Activated naive CD4-positive, alpha-beta T cell treated with anti-CD3 and anti-CD28 coated beads for 36 hours (primary cell): ENCODE measurements around the gene GJB5. TPM values are rescaled to one million over a fixed set of nuclear protein-coding genes. Genes with fewer than 3 reads are reported as not detected.

ENCODE experiments used
- CTCF ChIA-PET: fragments of 350-600 bp; sonication (Branson Sonifier 250); formaldehyde crosslinking; loops from one replicate; lab custom pipeline; 2021; ENCODE audit warnings: antibody characterized with exemption; lab: Charles Lee
- DNase-seq: peaks from one replicate; pipeline ENCODE4 v3.0.0-alpha.2; 2020
- H3K27ac Mint-ChIP-seq: one replicate; pipeline ENCODE4 v1.8.0; 2021; ENCODE audit warnings: mild to moderate bottlenecking, mixed read lengths
- H3K27me3 Mint-ChIP-seq: one replicate; pipeline ENCODE4 v1.8.0; 2021; ENCODE audit warnings: low read depth, mixed read lengths
- H3K36me3 Mint-ChIP-seq: one replicate; pipeline ENCODE4 v1.8.0; 2021; ENCODE audit warnings: low read depth, mixed read lengths
- H3K4me1 Mint-ChIP-seq: one replicate; pipeline ENCODE4 v1.8.0; 2021; ENCODE audit warnings: low read depth, mixed read lengths
- H3K4me3 Mint-ChIP-seq: one replicate; pipeline ENCODE4 v1.8.0; 2021; ENCODE audit warnings: mild to moderate bottlenecking, moderate library complexity, mixed read lengths
- H3K9me3 Mint-ChIP-seq: one replicate; pipeline ENCODE4 v1.8.0; 2021; ENCODE audit warnings: mixed read lengths
- intact Hi-C: fragments of 100-400 bp; cut with micrococcal nuclease; formaldehyde crosslinking; loops from one replicate; pipeline ENCODE4 v1.15.1; 2023
- total RNA-seq, 2 experiments: library from RNA; stranded (reverse); gene quantifications; one replicate each; pipeline ENCODE4 v1.2.3, GENCODE V29; 2021

Gene GJB5
- total RNA-seq, 2 experiments from 2014 or later: not detected

DNA sequence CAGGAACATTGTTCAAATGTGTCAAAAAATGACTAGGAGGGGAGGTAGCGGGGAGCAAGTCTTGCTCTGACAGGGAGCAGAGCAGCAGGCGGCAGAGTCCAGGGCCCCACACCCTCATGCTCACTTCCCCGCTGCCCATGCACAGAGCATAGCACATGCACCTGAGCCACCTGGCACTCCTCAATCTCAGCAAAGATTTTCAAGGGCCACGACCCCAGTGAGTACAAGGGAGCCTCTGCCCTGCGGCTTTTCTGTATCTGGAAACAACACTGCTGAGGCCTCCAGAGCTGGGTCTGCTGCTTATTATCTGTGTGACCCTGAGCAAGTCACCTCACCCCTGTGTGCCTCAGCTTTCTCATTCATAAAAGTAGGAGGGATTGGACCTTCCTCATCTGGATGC, 25.1 kb downstream of the GJB5 start:
- no peaks in the 10 kb centered on the region for H3K36me3 Mint-ChIP-seq
- no peak overlapping the region for H3K4me3 Mint-ChIP-seq
- H3K4me1 Mint-ChIP-seq: no peaks in the 10 kb centered on the region
- no peaks in the 10 kb centered on the region for H3K9me3 Mint-ChIP-seq
- intact Hi-C loops: no loop called here
- H3K27ac Mint-ChIP-seq: no peak overlapping the region
- peaks cover 33% of the 10 kb centered on the region for H3K27me3 Mint-ChIP-seq
- no peak for DNase-seq
- CTCF ChIA-PET: no interaction called here

GRCh38 chr1:34780528-34780927, 25.7 kb downstream of the GJB5 start:
- no peaks in the 10 kb centered on the region for H3K9me3 Mint-ChIP-seq
- no peaks in the 10 kb centered on the region for H3K36me3 Mint-ChIP-seq
- no peak overlapping the region for H3K27ac Mint-ChIP-seq
- intact Hi-C loops: no loop called here
- H3K4me3 Mint-ChIP-seq: no peak overlapping the region
- CTCF ChIA-PET: no interaction called here
- peaks cover 33% of the 10 kb centered on the region for H3K27me3 Mint-ChIP-seq
- no peak for DNase-seq
- no peaks in the 10 kb centered on the region for H3K4me1 Mint-ChIP-seq

DNA sequence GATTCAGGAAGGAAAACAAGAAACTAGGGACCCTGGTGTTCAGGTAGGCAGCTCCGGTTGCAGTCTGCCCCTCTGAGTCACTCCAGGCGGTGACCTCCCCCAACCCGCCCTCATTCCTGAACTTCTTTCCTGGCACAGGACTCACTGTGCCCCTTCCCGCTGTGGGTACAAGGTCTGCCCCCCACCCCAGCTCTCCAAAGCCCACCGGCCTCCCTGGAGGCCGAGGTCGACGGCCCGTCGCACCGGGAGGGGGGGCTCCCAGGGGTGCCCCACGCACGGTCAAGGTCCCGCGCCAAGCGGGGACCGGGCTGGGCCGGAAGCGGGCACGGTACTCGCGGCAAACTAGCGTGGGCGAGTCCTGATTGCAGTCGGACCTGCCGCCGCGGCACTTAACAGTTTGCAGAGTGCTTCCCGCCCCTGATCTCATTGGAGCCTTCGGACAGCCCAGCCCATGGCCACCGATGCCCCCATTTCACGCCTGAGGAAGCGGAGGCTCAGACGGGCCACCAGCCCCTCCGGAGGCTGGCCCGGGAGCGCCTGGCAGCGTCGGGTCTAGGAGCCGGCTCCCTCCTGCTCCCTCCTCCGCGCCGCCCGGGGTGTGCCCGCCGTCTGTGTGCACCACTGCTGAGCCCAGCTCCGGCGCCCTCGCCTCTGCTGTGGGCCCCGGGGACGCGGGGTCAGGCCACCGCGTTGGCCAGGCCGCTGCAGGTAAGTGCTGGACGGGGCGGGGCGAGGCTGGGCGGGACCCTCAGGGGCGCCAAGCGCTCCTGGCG, 26.4 kb downstream of the GJB5 start, which contains the start of gene GJB3:
Gene GJB3 (plus strand): TSS at position 144 of the 773 bp plus-strand sequence. CDS start 3,549 bp downstream, outside the sequence.
- CTCF ChIA-PET: no interaction called here
- Mint-ChIP-seq H3K27ac (no peak within 1 kb of the TSS), H3K4me3 (no peak within 1 kb of the TSS), H3K4me1 (no peaks in the 10 kb centered on the region), H3K9me3 (no peaks in the 10 kb centered on the region), H3K36me3 (no peaks in the 10 kb centered on the region), H3K27me3 (peaks cover 35% of the 10 kb centered on the region)
- intact Hi-C loops: no loop called here
- no peak for DNase-seq

GRCh38 chr1:34781844-34782391, 27.1 kb downstream of the GJB5 start:
- no peak overlapping the region for H3K4me3 Mint-ChIP-seq
- no peaks in the 10 kb centered on the region for H3K36me3 Mint-ChIP-seq
- CTCF ChIA-PET: no interaction called here
- no peak overlapping the region for H3K27ac Mint-ChIP-seq
- peaks cover 39% of the 10 kb centered on the region for H3K27me3 Mint-ChIP-seq
- no peak for DNase-seq
- no peaks in the 10 kb centered on the region for H3K9me3 Mint-ChIP-seq
- no peaks in the 10 kb centered on the region for H3K4me1 Mint-ChIP-seq
- intact Hi-C loops: no loop called here

GRCh38 chr1:34784751-34785221, 29.9 kb downstream of the GJB5 start:
- Mint-ChIP-seq H3K9me3 (no peaks in the 10 kb centered on the region), H3K36me3 (no peaks in the 10 kb centered on the region), H3K27ac (no peak overlapping the region), H3K4me3 (no peak overlapping the region), H3K4me1 (peaks cover under 1% of the 10 kb centered on the region), H3K27me3 (peaks cover 29% of the 10 kb centered on the region)
- no peak for DNase-seq
- CTCF ChIA-PET: interaction anchor here (0.7 to 2.4 kb wide), 3 partner anchors 75 to 255 kb away, joined by 4 to 9 read pairs (median 4); partner anchors contain the start of gene SMIM12
- intact Hi-C loops: no loop called here

DNA sequence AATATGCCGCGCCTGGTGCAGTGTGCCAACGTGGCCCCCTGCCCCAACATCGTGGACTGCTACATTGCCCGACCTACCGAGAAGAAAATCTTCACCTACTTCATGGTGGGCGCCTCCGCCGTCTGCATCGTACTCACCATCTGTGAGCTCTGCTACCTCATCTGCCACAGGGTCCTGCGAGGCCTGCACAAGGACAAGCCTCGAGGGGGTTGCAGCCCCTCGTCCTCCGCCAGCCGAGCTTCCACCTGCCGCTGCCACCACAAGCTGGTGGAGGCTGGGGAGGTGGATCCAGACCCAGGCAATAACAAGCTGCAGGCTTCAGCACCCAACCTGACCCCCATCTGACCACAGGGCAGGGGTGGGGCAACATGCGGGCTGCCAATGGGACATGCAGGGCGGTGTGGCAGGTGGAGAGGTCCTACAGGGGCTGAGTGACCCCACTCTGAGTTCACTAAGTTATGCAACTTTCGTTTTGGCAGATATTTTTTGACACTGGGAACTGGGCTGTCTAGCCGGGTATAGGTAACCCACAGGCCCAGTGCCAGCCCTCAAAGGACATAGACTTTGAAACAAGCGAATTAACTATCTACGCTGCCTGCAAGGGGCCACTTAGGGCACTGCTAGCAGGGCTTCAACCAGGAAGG, 30.5 kb downstream of the GJB5 start:
- H3K36me3 Mint-ChIP-seq: no peaks in the 10 kb centered on the region
- no peak overlapping the region for H3K27ac Mint-ChIP-seq
- H3K4me3 Mint-ChIP-seq: no peak overlapping the region
- H3K9me3 Mint-ChIP-seq: no peaks in the 10 kb centered on the region
- CTCF ChIA-PET: interaction anchor here (0.7 to 2.4 kb wide), 3 partner anchors 74 to 255 kb away, joined by 4 to 9 read pairs (median 4); partner anchors contain the start of gene SMIM12
- peaks cover 24% of the 10 kb centered on the region for H3K27me3 Mint-ChIP-seq
- intact Hi-C loops: no loop called here
- no peak for DNase-seq
- H3K4me1 Mint-ChIP-seq: peaks cover 4% of the 10 kb centered on the region

GRCh38 chr1:34785875-34786470, 31.1 kb downstream of the GJB5 start:
- intact Hi-C loops: loop anchor here (1.0 kb wide), 4 partner anchors 66 to 512 kb away; partner anchors contain the start of gene SFPQ
- Mint-ChIP-seq H3K36me3 (no peaks in the 10 kb centered on the region), H3K4me3 (no peak overlapping the region), H3K9me3 (no peaks in the 10 kb centered on the region), H3K4me1 (peaks cover 4% of the 10 kb centered on the region), H3K27me3 (peaks cover 20% of the 10 kb centered on the region), H3K27ac (no peak overlapping the region)
- no peak for DNase-seq
- CTCF ChIA-PET: interaction anchor here (0.7 to 2.4 kb wide), 17 partner anchors 12 to 546 kb away, joined by 3 to 9 read pairs (median 3); partner anchors contain the start of gene SMIM12

DNA sequence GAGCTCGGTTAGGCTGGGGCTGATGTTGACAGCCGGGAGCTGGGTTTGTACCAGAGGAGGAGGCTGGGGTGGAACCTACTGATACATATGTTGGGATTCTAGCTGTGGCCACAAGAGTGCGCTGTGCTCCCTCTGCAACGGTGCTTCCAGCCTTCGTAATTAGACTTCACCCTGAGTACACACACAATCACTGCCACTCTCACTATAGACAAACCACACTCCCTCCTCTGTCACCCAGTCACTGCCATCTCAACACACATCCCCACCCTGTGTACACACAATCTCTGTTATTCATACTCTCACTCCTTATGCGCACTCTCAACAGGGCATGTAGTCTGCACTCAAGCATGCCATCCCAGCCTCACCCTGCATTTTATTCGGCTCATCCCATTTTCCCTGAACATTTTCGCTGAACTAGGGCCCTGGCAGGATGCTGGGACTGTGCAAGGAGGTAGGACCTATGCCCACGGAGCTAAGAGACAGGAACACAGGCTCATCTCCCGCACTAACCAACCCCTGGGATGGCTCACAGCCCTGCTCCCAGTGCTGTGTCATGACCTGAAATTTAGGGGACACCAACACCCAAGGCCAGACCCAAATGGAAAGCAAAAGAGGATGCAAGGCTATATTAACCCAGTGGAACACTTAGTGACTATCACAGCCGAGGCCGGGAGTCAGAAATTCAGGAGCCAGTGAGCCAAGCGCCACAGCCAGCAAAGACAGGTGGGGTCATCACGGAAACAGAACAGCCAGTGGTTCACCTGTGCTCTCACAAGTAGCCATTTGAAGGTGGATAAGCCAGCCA, 31.9 kb downstream of the GJB5 start:
- H3K27me3 Mint-ChIP-seq: peaks cover 24% of the 10 kb centered on the region
- no peaks in the 10 kb centered on the region for H3K36me3 Mint-ChIP-seq
- no peak overlapping the region for H3K4me3 Mint-ChIP-seq
- no peak overlapping the region for H3K27ac Mint-ChIP-seq
- CTCF ChIA-PET: interaction anchor here (0.6 to 2.6 kb wide), 21 partner anchors 11 to 547 kb away, joined by 3 to 15 read pairs (median 3); partner anchors contain the start of gene SMIM12
- intact Hi-C loops: loop anchor here (1.0 kb wide), 4 partner anchors 66 to 512 kb away; partner anchors contain the start of gene SFPQ
- H3K9me3 Mint-ChIP-seq: no peaks in the 10 kb centered on the region
- peaks cover 4% of the 10 kb centered on the region for H3K4me1 Mint-ChIP-seq
- peak; percentile 86 for DNase-seq

- Mint-ChIP-seq H3K9me3 (no peaks in the 10 kb centered on the region), H3K4me3 (no peak overlapping the region), H3K36me3 (no peaks in the 10 kb centered on the region), H3K4me1 (peaks cover 9% of the 10 kb centered on the region), H3K27me3 (peaks cover 23% of the 10 kb centered on the region), H3K27ac (no peak overlapping the region)
- peak; percentile 37 for DNase-seq
- CTCF ChIA-PET: interaction anchor here (0.6 to 2.6 kb wide), 7 partner anchors 10 to 77 kb away, joined by 3 to 15 read pairs (median 4); partner anchors contain the start of gene SMIM12
- intact Hi-C loops: no loop called here
Observed at GRCh38 chr1:34787461-34788420, 32.9 kb downstream of the GJB5 start.

GRCh38 chr1:34790985-34791384, 36.1 kb downstream of the GJB5 start:
- CTCF ChIA-PET: interaction anchor here (4.2 kb wide), 1 partner anchor 62 kb away, joined by 19 read pairs; no protein-coding TSS in a partner anchor
- intact Hi-C loops: no loop called here
- peaks cover 9% of the 10 kb centered on the region for H3K4me1 Mint-ChIP-seq

More at GRCh38 chr1:34790985-34791384, 36.1 kb downstream of the GJB5 start:
- Mint-ChIP-seq H3K27me3 (peaks cover 22% of the 10 kb centered on the region), H3K9me3 (no peaks in the 10 kb centered on the region), H3K27ac (no peak overlapping the region), H3K4me3 (no peak overlapping the region), H3K36me3 (peaks cover 1% of the 10 kb centered on the region)
- no peak for DNase-seq
